Activated T-helper 17 cell treated with anti-CD3 and anti-CD28 coated beads, Interleukin-2, amount 50 U/mL, for 72 hours (primary cell): ENCODE results near the gene SIGLEC11. TPM values are rescaled to one million over a fixed set of nuclear protein-coding genes. Genes with fewer than 3 reads are reported as not detected.
"Not testable (repeated sequence)": the region's sequence is repeated elsewhere in the genome, so short reads cannot be mapped to it uniquely, and the experiment has no call there.

Experiments used
- ATAC-seq: fragments of 150-1000 bp; cut with Tn5 transposase; replicated peaks from 2 replicates; pipeline ENCODE4 v1.10.0; 2021; ENCODE audit warnings: mild to moderate bottlenecking, moderate library complexity
- H3K27ac Mint-ChIP-seq: one replicate; pipeline ENCODE4 v1.8.0; 2022; ENCODE audit warnings: mixed read lengths
- H3K27me3 Mint-ChIP-seq: one replicate; pipeline ENCODE4 v1.8.0; 2022; ENCODE audit warnings: mixed read lengths
- H3K36me3 Mint-ChIP-seq: one replicate; pipeline ENCODE4 v1.8.0; 2022; ENCODE audit warnings: low read depth, mild to moderate bottlenecking, mixed read lengths
- H3K4me1 Mint-ChIP-seq: one replicate; pipeline ENCODE4 v1.8.0; 2022; ENCODE audit warnings: mixed read lengths
- H3K4me3 Mint-ChIP-seq: one replicate; pipeline ENCODE4 v1.8.0; 2022; ENCODE audit warnings: mild to moderate bottlenecking, mixed read lengths
- H3K9me3 Mint-ChIP-seq: one replicate; pipeline ENCODE4 v1.8.0; 2022; ENCODE audit warnings: mixed read lengths
- total RNA-seq, 2 donors: library from RNA; stranded (reverse); gene quantifications; one replicate each; pipeline ENCODE4 v1.2.3, GENCODE V29; 2022

The SIGLEC11 gene
- total RNA-seq, 2 donors from 2014 or later: not detected

GRCh38 chr19:49950590-49950948 lies 10.4 kb downstream of the SIGLEC11 start:
- Mint-ChIP-seq H3K4me1 (no peaks in the 10 kb centered on the region), H3K27me3 (peaks cover 29% of the 10 kb centered on the region), H3K27ac (no peak overlapping the region), H3K4me3 (no peak overlapping the region), H3K9me3 (no peaks in the 10 kb centered on the region), H3K36me3 (no peaks in the 10 kb centered on the region)
- no peak for ATAC-seq

- Mint-ChIP-seq H3K27ac (no peak overlapping the region), H3K9me3 (no peaks in the 10 kb centered on the region), H3K27me3 (peaks cover 26% of the 10 kb centered on the region), H3K36me3 (no peaks in the 10 kb centered on the region), H3K4me3 (no peak overlapping the region), H3K4me1 (no peaks in the 10 kb centered on the region)
- ATAC-seq: no peak
These were observed 11.0 kb downstream of the SIGLEC11 start for GRCh38 chr19:49949742-49950589.

- peaks cover 9% of the 10 kb centered on the region for H3K4me1 Mint-ChIP-seq
- ATAC-seq: no peak
- no peaks in the 10 kb centered on the region for H3K9me3 Mint-ChIP-seq
- H3K27ac Mint-ChIP-seq: no peak overlapping the region
- no peaks in the 10 kb centered on the region for H3K36me3 Mint-ChIP-seq
- H3K27me3 Mint-ChIP-seq: peaks cover 37% of the 10 kb centered on the region
- H3K4me3 Mint-ChIP-seq: no peak overlapping the region
These were observed 14.6 kb downstream of the SIGLEC11 start for GRCh38 chr19:49946415-49946814.

GRCh38 chr19:49944567-49944966 lies 16.4 kb downstream of the SIGLEC11 start:
- peak; percentile 99 for ATAC-seq
- H3K9me3 Mint-ChIP-seq, H3K4me3 Mint-ChIP-seq, H3K27ac Mint-ChIP-seq, H3K36me3 Mint-ChIP-seq: not testable (repeated sequence)
- Mint-ChIP-seq H3K4me1 (peaks cover 12% of the 10 kb centered on the region), H3K27me3 (peaks cover 35% of the 10 kb centered on the region)

- H3K4me3 Mint-ChIP-seq: no peak overlapping the region
- H3K9me3 Mint-ChIP-seq: no peaks in the 10 kb centered on the region
- no peak for ATAC-seq
- peaks cover 12% of the 10 kb centered on the region for H3K4me1 Mint-ChIP-seq
- no peaks in the 10 kb centered on the region for H3K36me3 Mint-ChIP-seq
- peaks cover 26% of the 10 kb centered on the region for H3K27me3 Mint-ChIP-seq
- no peak overlapping the region for H3K27ac Mint-ChIP-seq
These were observed 20.5 kb downstream of the SIGLEC11 start for GRCh38 chr19:49940482-49940791.

- Mint-ChIP-seq H3K27ac (no peak overlapping the region), H3K4me3 (no peak overlapping the region), H3K4me1 (peaks cover 12% of the 10 kb centered on the region), H3K36me3 (no peaks in the 10 kb centered on the region), H3K9me3 (no peaks in the 10 kb centered on the region), H3K27me3 (peaks cover 26% of the 10 kb centered on the region)
- ATAC-seq: no peak
These were observed 21.1 kb downstream of the SIGLEC11 start for GRCh38 chr19:49939721-49940481.

GRCh38 chr19:49938662-49939061 lies 22.3 kb downstream of the SIGLEC11 start:
- Mint-ChIP-seq H3K27ac (no peak overlapping the region), H3K36me3 (no peaks in the 10 kb centered on the region), H3K9me3 (no peaks in the 10 kb centered on the region), H3K27me3 (peaks cover 22% of the 10 kb centered on the region), H3K4me3 (no peak overlapping the region), H3K4me1 (peaks cover 7% of the 10 kb centered on the region)
- no peak for ATAC-seq

GRCh38 chr19:49937750-49938381 lies 23.1 kb downstream of the SIGLEC11 start:
- Mint-ChIP-seq H3K36me3 (no peaks in the 10 kb centered on the region), H3K4me1 (peaks cover 9% of the 10 kb centered on the region), H3K27ac (no peak overlapping the region), H3K4me3 (peak overlapping the region; percentile 31), H3K9me3 (no peaks in the 10 kb centered on the region), H3K27me3 (peaks cover 15% of the 10 kb centered on the region)
- ATAC-seq: peak; percentile 88

GRCh38 chr19:49936549-49936948 lies 24.4 kb downstream of the SIGLEC11 start:
- no peak for ATAC-seq
- H3K4me3 Mint-ChIP-seq: no peak overlapping the region
- peaks cover 8% of the 10 kb centered on the region for H3K36me3 Mint-ChIP-seq
- H3K27me3 Mint-ChIP-seq: peaks cover 8% of the 10 kb centered on the region
- H3K27ac Mint-ChIP-seq: no peak overlapping the region
- H3K4me1 Mint-ChIP-seq: peaks cover 16% of the 10 kb centered on the region
- no peaks in the 10 kb centered on the region for H3K9me3 Mint-ChIP-seq

GRCh38 chr19:49933643-49934042 lies 27.3 kb downstream of the SIGLEC11 start:
- Mint-ChIP-seq H3K4me1 (peaks cover 31% of the 10 kb centered on the region), H3K36me3 (peaks cover 28% of the 10 kb centered on the region), H3K9me3 (no peaks in the 10 kb centered on the region), H3K4me3 (peak overlapping the region; percentile 94), H3K27me3 (no peaks in the 10 kb centered on the region), H3K27ac (peak overlapping the region; percentile 98)
- ATAC-seq: no peak

GRCh38 chr19:49932731-49933131 lies 28.2 kb downstream of the SIGLEC11 start:
- Mint-ChIP-seq H3K4me3 (peak overlapping the region; percentile 94), H3K36me3 (peaks cover 37% of the 10 kb centered on the region), H3K4me1 (peaks cover 37% of the 10 kb centered on the region), H3K9me3 (no peaks in the 10 kb centered on the region), H3K27me3 (no peaks in the 10 kb centered on the region), H3K27ac (peak overlapping the region; percentile 98)
- no peak for ATAC-seq

- no peaks in the 10 kb centered on the region for H3K27me3 Mint-ChIP-seq
- peaks cover 43% of the 10 kb centered on the region for H3K4me1 Mint-ChIP-seq
- peak overlapping the region; percentile 98 for H3K27ac Mint-ChIP-seq
- H3K4me3 Mint-ChIP-seq: peak overlapping the region; percentile 94
- H3K36me3 Mint-ChIP-seq: peaks cover 44% of the 10 kb centered on the region
- no peaks in the 10 kb centered on the region for H3K9me3 Mint-ChIP-seq
- no peak for ATAC-seq
These were observed 28.9 kb downstream of the SIGLEC11 start for GRCh38 chr19:49932041-49932451.

GRCh38 chr19:49931293-49932040 lies 29.5 kb downstream of the SIGLEC11 start:
- ATAC-seq: no peak
- peak overlapping the region; percentile 94 for H3K4me3 Mint-ChIP-seq
- no peaks in the 10 kb centered on the region for H3K27me3 Mint-ChIP-seq
- no peaks in the 10 kb centered on the region for H3K9me3 Mint-ChIP-seq
- H3K4me1 Mint-ChIP-seq: peaks cover 43% of the 10 kb centered on the region
- peaks cover 50% of the 10 kb centered on the region for H3K36me3 Mint-ChIP-seq
- H3K27ac Mint-ChIP-seq: peak overlapping the region; percentile 98

- peak overlapping the region; percentile 98 for H3K27ac Mint-ChIP-seq
- no peak for ATAC-seq
- H3K4me3 Mint-ChIP-seq: peak overlapping the region; percentile 94
- H3K4me1 Mint-ChIP-seq: peaks cover 43% of the 10 kb centered on the region
- no peaks in the 10 kb centered on the region for H3K9me3 Mint-ChIP-seq
- H3K27me3 Mint-ChIP-seq: no peaks in the 10 kb centered on the region
- peaks cover 59% of the 10 kb centered on the region for H3K36me3 Mint-ChIP-seq
These were observed 30.4 kb downstream of the SIGLEC11 start for GRCh38 chr19:49930483-49931011.
